IPS-20b (cell line): ENCODE results near the gene NFX1.
A peak's percentile ranks its signal among the peaks of the same experiment; 100 is the strongest.

ENCODE experiments used
- H3K27ac ChIP-seq: one replicate; pipeline ENCODE4 v1.5.1; 2013; ENCODE audit warnings: low read length
- H3K27me3 ChIP-seq: 2 replicates; pipeline ENCODE4 v1.6.1; 2013; ENCODE audit warnings: mild to moderate bottlenecking, low read length, inconsistent platforms; ENCODE audit not compliant: insufficient read depth
- H3K36me3 ChIP-seq: 2 replicates; pipeline ENCODE4 v1.6.1; 2013; ENCODE audit warnings: low read depth, mild to moderate bottlenecking, inconsistent platforms, low read length, moderate library complexity; ENCODE audit not compliant: insufficient read depth
- H3K4me1 ChIP-seq: 2 replicates; pipeline ENCODE4 v1.6.1; 2013; ENCODE audit warnings: mild to moderate bottlenecking, control low read depth, inconsistent platforms, low read length, moderate library complexity; ENCODE audit not compliant: insufficient read depth
- H3K4me3 ChIP-seq: 2 replicates; pipeline ENCODE4 v1.5.1; 2013; ENCODE audit warnings: mild to moderate bottlenecking, low read length, inconsistent platforms
- H3K9ac ChIP-seq: 2 replicates; pipeline ENCODE4 v1.6.1; 2013; ENCODE audit warnings: low read depth, mild to moderate bottlenecking, inconsistent platforms, low read length, moderate library complexity
- H3K9me3 ChIP-seq: 2 replicates; pipeline ENCODE4 v1.6.1; 2013; ENCODE audit warnings: mild to moderate bottlenecking, low read depth, low read length, inconsistent platforms; ENCODE audit not compliant: insufficient read depth

NFX1 gene

GRCh38 chr9:33290247-33291030 is at the start of gene NFX1:
Gene NFX1, plus strand, starts transcription at chr9:33290516. Its CDS starts 57 bp downstream, at chr9:33290573.
- Histone ChIP-seq H3K4me1 (no peaks in the 10 kb centered on the region), H3K27me3 (no peaks in the 10 kb centered on the region)

GRCh38 chr9:33241298-33241697 is 49.0 kb upstream of the NFX1 start:
- Histone ChIP-seq H3K27me3 (no peaks in the 10 kb centered on the region), H3K36me3 (no peaks in the 10 kb centered on the region), H3K27ac (no peak overlapping the region), H3K9me3 (no peaks in the 10 kb centered on the region), H3K4me1 (no peaks in the 10 kb centered on the region), H3K9ac (no peak overlapping the region), H3K4me3 (no peak overlapping the region)

More at GRCh38 chr9:33290247-33291030, at the start of gene NFX1:
- Histone ChIP-seq H3K36me3 (peaks cover 34% of the 10 kb centered on the region), H3K4me3 (peak within 1 kb of the TSS; percentile 97), H3K9ac (peak within 1 kb of the TSS; percentile 99), H3K27ac (peak within 1 kb of the TSS; percentile 90), H3K9me3 (no peaks in the 10 kb centered on the region)

GRCh38 chr9:33242609-33243134 is 47.6 kb upstream of the NFX1 start:
- Histone ChIP-seq H3K27ac (no peak overlapping the region), H3K27me3 (no peaks in the 10 kb centered on the region), H3K4me3 (no peak overlapping the region), H3K4me1 (no peaks in the 10 kb centered on the region), H3K9ac (no peak overlapping the region), H3K9me3 (no peaks in the 10 kb centered on the region), H3K36me3 (no peaks in the 10 kb centered on the region; the same call in 1 of the 2 replicates)

GRCh38 chr9:33244137-33244784 is 46.1 kb upstream of the NFX1 start:
- Histone ChIP-seq H3K27ac (no peak overlapping the region), H3K27me3 (no peaks in the 10 kb centered on the region), H3K36me3 (peaks cover 9% of the 10 kb centered on the region; the same call in 1 of the 2 replicates), H3K9me3 (no peaks in the 10 kb centered on the region), H3K9ac (no peak overlapping the region), H3K4me3 (no peak overlapping the region), H3K4me1 (no peaks in the 10 kb centered on the region)

- Histone ChIP-seq H3K9me3 (no peaks in the 10 kb centered on the region), H3K27ac (no peak overlapping the region), H3K36me3 (peaks cover 10% of the 10 kb centered on the region; the same call in 1 of the 2 replicates), H3K27me3 (no peaks in the 10 kb centered on the region), H3K4me3 (no peak overlapping the region), H3K9ac (no peak overlapping the region; the same call in 1 of the 2 replicates), H3K4me1 (no peaks in the 10 kb centered on the region)
Measured at GRCh38 chr9:33245341-33245740, 45.0 kb upstream of the NFX1 start.

GRCh38 chr9:33246269-33246860 is 44.0 kb upstream of the NFX1 start:
- Histone ChIP-seq H3K9me3 (no peaks in the 10 kb centered on the region), H3K4me3 (no peak overlapping the region), H3K9ac (no peak overlapping the region), H3K4me1 (no peaks in the 10 kb centered on the region), H3K27me3 (no peaks in the 10 kb centered on the region), H3K36me3 (peaks cover 14% of the 10 kb centered on the region; the same call in 1 of the 2 replicates), H3K27ac (no peak overlapping the region)

- Histone ChIP-seq H3K4me3 (no peak overlapping the region), H3K36me3 (peaks cover 29% of the 10 kb centered on the region), H3K4me1 (no peaks in the 10 kb centered on the region), H3K9ac (no peak overlapping the region), H3K27me3 (no peaks in the 10 kb centered on the region), H3K9me3 (no peaks in the 10 kb centered on the region), H3K27ac (no peak overlapping the region)
Measured at GRCh38 chr9:33248606-33249005, 41.7 kb upstream of the NFX1 start.

GRCh38 chr9:33249087-33249658 is 41.1 kb upstream of the NFX1 start:
- H3K9ac ChIP-seq = no peak overlapping the region
- no peaks in the 10 kb centered on the region for H3K27me3 ChIP-seq
- H3K27ac ChIP-seq = no peak overlapping the region
- H3K9me3 ChIP-seq = no peaks in the 10 kb centered on the region
- peaks cover 34% of the 10 kb centered on the region for H3K36me3 ChIP-seq
- no peak overlapping the region for H3K4me3 ChIP-seq
- H3K4me1 ChIP-seq = no peaks in the 10 kb centered on the region

GRCh38 chr9:33249983-33250382 is 40.3 kb upstream of the NFX1 start:
- Histone ChIP-seq H3K9me3 (no peaks in the 10 kb centered on the region), H3K36me3 (peaks cover 42% of the 10 kb centered on the region), H3K4me3 (no peak overlapping the region), H3K27ac (no peak overlapping the region), H3K27me3 (no peaks in the 10 kb centered on the region), H3K9ac (no peak overlapping the region), H3K4me1 (no peaks in the 10 kb centered on the region)

- H3K36me3 ChIP-seq = peaks cover 48% of the 10 kb centered on the region
- no peaks in the 10 kb centered on the region for H3K9me3 ChIP-seq
- H3K4me1 ChIP-seq = no peaks in the 10 kb centered on the region
- H3K27ac ChIP-seq = no peak overlapping the region
- H3K27me3 ChIP-seq = no peaks in the 10 kb centered on the region
- no peak overlapping the region; the same call in 1 of the 2 replicates for H3K9ac ChIP-seq
- H3K4me3 ChIP-seq = no peak overlapping the region
Measured at GRCh38 chr9:33250458-33250995, 39.8 kb upstream of the NFX1 start.

- Histone ChIP-seq H3K4me3 (no peak overlapping the region), H3K9me3 (no peaks in the 10 kb centered on the region), H3K9ac (no peak overlapping the region), H3K27ac (no peak overlapping the region), H3K4me1 (no peaks in the 10 kb centered on the region), H3K36me3 (peaks cover 75% of the 10 kb centered on the region), H3K27me3 (no peaks in the 10 kb centered on the region)
Measured at GRCh38 chr9:33254211-33254610, 36.1 kb upstream of the NFX1 start.
